Glutamatergic neuron (in vitro differentiated cells): ENCODE measurements around the gene TRIM32. TPM values are rescaled to one million over a fixed set of nuclear protein-coding genes. Genes with fewer than 3 reads are reported as not detected.

ENCODE experiments used
- DNase-seq: peaks from one replicate; pipeline ENCODE4 v3.0.0; 2022
- H3K27ac Mint-ChIP-seq: one replicate; pipeline ENCODE4 v1.8.0; 2020; ENCODE audit warnings: mild to moderate bottlenecking, mixed read lengths, inconsistent platforms; ENCODE audit not compliant: unreplicated experiment
- H3K27me3 Mint-ChIP-seq: one replicate; pipeline ENCODE4 v1.8.0; 2020; ENCODE audit warnings: mild to moderate bottlenecking, moderate library complexity, mixed read lengths, inconsistent platforms; ENCODE audit not compliant: unreplicated experiment
- H3K36me3 Mint-ChIP-seq: one replicate; pipeline ENCODE4 v1.8.0; 2020; ENCODE audit warnings: mild to moderate bottlenecking, mixed read lengths, inconsistent platforms; ENCODE audit not compliant: unreplicated experiment
- H3K4me1 Mint-ChIP-seq: one replicate; pipeline ENCODE4 v1.8.0; 2020; ENCODE audit warnings: mild to moderate bottlenecking, low read depth, mixed read lengths, inconsistent platforms; ENCODE audit not compliant: unreplicated experiment
- H3K4me3 Mint-ChIP-seq: one replicate; pipeline ENCODE4 v1.8.0; 2020; ENCODE audit warnings: mild to moderate bottlenecking, mixed read lengths, inconsistent platforms; ENCODE audit not compliant: unreplicated experiment
- H3K9me3 Mint-ChIP-seq: one replicate; pipeline ENCODE4 v1.8.0; 2020; ENCODE audit warnings: mild to moderate bottlenecking, moderate library complexity, mixed read lengths, inconsistent platforms; ENCODE audit not compliant: unreplicated experiment
- CTCF ChIP-seq: fragments of 200-600 bp; sonication (generic); IDR thresholded peaks from one replicate; pipeline ENCODE4 v1.5.0; 2021; ENCODE audit not compliant: partially characterized antibody, unreplicated experiment
- total RNA-seq: library from RNA; stranded (reverse); fragmentation: NEBNext Ultra II Directional; extraction: Animal tissue kit (Norgen Biotek cat#: 25700); gene quantifications from one replicate; pipeline ENCODE4 v1.2.1, GENCODE V29; 2021; ENCODE audit not compliant: unreplicated experiment

The TRIM32 gene
- total RNA-seq, 1 donor from 2014 or later = 14.3 TPM

GRCh38 chr9:116703634-116704033 is 16.5 kb downstream of the TRIM32 start:
- DNase-seq = no peak
- no peak for TF ChIP-seq CTCF
- Mint-ChIP-seq H3K36me3 (no peaks in the 10 kb centered on the region), H3K4me1 (no peaks in the 10 kb centered on the region), H3K4me3 (no peak overlapping the region), H3K27ac (no peak overlapping the region), H3K27me3 (peaks cover 3% of the 10 kb centered on the region), H3K9me3 (no peaks in the 10 kb centered on the region)

GRCh38 chr9:116704470-116704869 is 17.4 kb downstream of the TRIM32 start:
- no peaks in the 10 kb centered on the region for H3K4me1 Mint-ChIP-seq
- no peak overlapping the region for H3K27ac Mint-ChIP-seq
- no peaks in the 10 kb centered on the region for H3K36me3 Mint-ChIP-seq
- no peaks in the 10 kb centered on the region for H3K9me3 Mint-ChIP-seq
- H3K4me3 Mint-ChIP-seq = no peak overlapping the region
- no peak for TF ChIP-seq CTCF
- DNase-seq = no peak
- peaks cover 3% of the 10 kb centered on the region for H3K27me3 Mint-ChIP-seq

GRCh38 chr9:116705531-116705930 is 18.4 kb downstream of the TRIM32 start:
- Mint-ChIP-seq H3K4me3 (no peak overlapping the region), H3K9me3 (no peaks in the 10 kb centered on the region), H3K27me3 (peaks cover 3% of the 10 kb centered on the region), H3K36me3 (no peaks in the 10 kb centered on the region), H3K4me1 (no peaks in the 10 kb centered on the region), H3K27ac (no peak overlapping the region)
- DNase-seq = no peak
- TF ChIP-seq CTCF = no peak

- H3K9me3 Mint-ChIP-seq = no peaks in the 10 kb centered on the region
- TF ChIP-seq CTCF = no peak
- no peak for DNase-seq
- no peaks in the 10 kb centered on the region for H3K4me1 Mint-ChIP-seq
- no peak overlapping the region for H3K27ac Mint-ChIP-seq
- no peaks in the 10 kb centered on the region for H3K36me3 Mint-ChIP-seq
- peaks cover 3% of the 10 kb centered on the region for H3K27me3 Mint-ChIP-seq
- no peak overlapping the region for H3K4me3 Mint-ChIP-seq
These were observed 19.5 kb downstream of the TRIM32 start for GRCh38 chr9:116706310-116707290.

- H3K4me1 Mint-ChIP-seq = peaks cover 5% of the 10 kb centered on the region
- no peak for TF ChIP-seq CTCF
- no peak overlapping the region for H3K27ac Mint-ChIP-seq
- no peaks in the 10 kb centered on the region for H3K9me3 Mint-ChIP-seq
- DNase-seq = no peak
- no peaks in the 10 kb centered on the region for H3K36me3 Mint-ChIP-seq
- no peak overlapping the region for H3K4me3 Mint-ChIP-seq
- no peaks in the 10 kb centered on the region for H3K27me3 Mint-ChIP-seq
These were observed 25.7 kb downstream of the TRIM32 start for GRCh38 chr9:116712781-116713180.
